Measurements from ENCODE around the gene TOMM6.

Gene TOMM6

GRCh38 chr6:41787219-41787917 is at the start of gene TOMM6:
Gene TOMM6 (plus strand): TSS chr6:41787694. CDS start chr6:41787698, 4 bp downstream.
- DNase-seq (ENCODE audit: low read depth in 2 of 2) = peak; percentile 94

GRCh38 chr6:41739041-41739440 is 48.5 kb upstream of the TOMM6 start:
- DNase-seq (ENCODE audit: low read depth in 2 of 2) = no peak

GRCh38 chr6:41740366-41741162 is 46.9 kb upstream of the TOMM6 start:
- DNase-seq (ENCODE audit: low read depth in 2 of 2) = no peak

- DNase-seq (ENCODE audit: low read depth in 2 of 2) = no peak
Observed at GRCh38 chr6:41741625-41742490, 45.6 kb upstream of the TOMM6 start.

GRCh38 chr6:41743406-41744235 is 43.9 kb upstream of the TOMM6 start:
- DNase-seq (ENCODE audit: low read depth in 2 of 2) = no peak

GRCh38 chr6:41744236-41744787 is 43.2 kb upstream of the TOMM6 start:
- DNase-seq (ENCODE audit: low read depth in 2 of 2) = no peak

- DNase-seq (ENCODE audit: low read depth in 2 of 2) = no peak
Observed at GRCh38 chr6:41746107-41746506, 41.4 kb upstream of the TOMM6 start.

- DNase-seq (ENCODE audit: low read depth in 2 of 2) = no peak
Observed at GRCh38 chr6:41747256-41748101, 40.0 kb upstream of the TOMM6 start, which contains the start of gene PGC. Gene PGC (minus strand): TSS chr6:41747397. CDS start chr6:41747334, 63 bp downstream.

GRCh38 chr6:41748102-41748477 is 39.4 kb upstream of the TOMM6 start:
- DNase-seq (ENCODE audit: low read depth in 2 of 2) = no peak

- DNase-seq (ENCODE audit: low read depth in 2 of 2) = no peak
Observed at GRCh38 chr6:41748542-41748941, 39.0 kb upstream of the TOMM6 start.

- DNase-seq (ENCODE audit: low read depth in 2 of 2) = no peak
Observed at GRCh38 chr6:41750374-41750773, 37.1 kb upstream of the TOMM6 start.

- no peak for DNase-seq (ENCODE audit: low read depth in 2 of 2)
Observed at GRCh38 chr6:41755895-41756294, 31.6 kb upstream of the TOMM6 start.

GRCh38 chr6:41756354-41756753 is 31.1 kb upstream of the TOMM6 start:
- DNase-seq (ENCODE audit: low read depth in 2 of 2) = no peak

GRCh38 chr6:41757271-41757670 is 30.2 kb upstream of the TOMM6 start:
- DNase-seq (ENCODE audit: low read depth in 2 of 2) = no peak

- DNase-seq (ENCODE audit: low read depth in 2 of 2) = no peak
Observed at GRCh38 chr6:41757931-41758640, 29.4 kb upstream of the TOMM6 start.

- DNase-seq (ENCODE audit: low read depth in 2 of 2) = no peak
Observed at GRCh38 chr6:41758641-41759035, 28.9 kb upstream of the TOMM6 start.

GRCh38 chr6:41759106-41759904 is 28.2 kb upstream of the TOMM6 start:
- DNase-seq (ENCODE audit: low read depth in 2 of 2) = no peak

- DNase-seq (ENCODE audit: low read depth in 2 of 2) = no peak
Observed at GRCh38 chr6:41759905-41760579, 27.5 kb upstream of the TOMM6 start.
